ENCODE data around the gene VOPP1.

VOPP1 gene

GRCh38 chr7:55532150-55532917 is 40.0 kb downstream of the VOPP1 start:
- no peak for DNase-seq (ENCODE audit: low read depth, low spot score)

- no peak for DNase-seq (ENCODE audit: low read depth, low spot score)
Observed at GRCh38 chr7:55531536-55531935, 40.8 kb downstream of the VOPP1 start.

- no peak for DNase-seq (ENCODE audit: low read depth, low spot score)
Observed at GRCh38 chr7:55527307-55527706, 45.0 kb downstream of the VOPP1 start.

GRCh38 chr7:55526770-55527169 is 45.5 kb downstream of the VOPP1 start:
- DNase-seq (ENCODE audit: low read depth, low spot score), result no peak

GRCh38 chr7:55526329-55526728 is 46.0 kb downstream of the VOPP1 start:
- DNase-seq (ENCODE audit: low read depth, low spot score), result no peak

GRCh38 chr7:55524558-55525310 is 47.6 kb downstream of the VOPP1 start:
- DNase-seq (ENCODE audit: low read depth, low spot score), result no peak

GRCh38 chr7:55523366-55523765 is 48.9 kb downstream of the VOPP1 start:
- no peak for DNase-seq (ENCODE audit: low read depth, low spot score)

GRCh38 chr7:55521917-55522902 is 50.1 kb downstream of the VOPP1 start:
- DNase-seq (ENCODE audit: low read depth, low spot score), result no peak

- no peak for DNase-seq (ENCODE audit: low read depth, low spot score)
Observed at GRCh38 chr7:55521512-55521911, 50.8 kb downstream of the VOPP1 start.

- no peak for DNase-seq (ENCODE audit: low read depth, low spot score)
Observed at GRCh38 chr7:55520426-55521140, 51.7 kb downstream of the VOPP1 start.

GRCh38 chr7:55518836-55519235 is 53.5 kb downstream of the VOPP1 start:
- no peak for DNase-seq (ENCODE audit: low read depth, low spot score)

GRCh38 chr7:55517936-55518689 is 54.2 kb downstream of the VOPP1 start:
- DNase-seq (ENCODE audit: low read depth, low spot score), result no peak

- no peak for DNase-seq (ENCODE audit: low read depth, low spot score)
Observed at GRCh38 chr7:55517191-55517633, 55.1 kb downstream of the VOPP1 start.

GRCh38 chr7:55516409-55516808 is 55.9 kb downstream of the VOPP1 start:
- DNase-seq (ENCODE audit: low read depth, low spot score), result no peak

GRCh38 chr7:55515569-55516279 is 56.6 kb downstream of the VOPP1 start:
- DNase-seq (ENCODE audit: low read depth, low spot score), result no peak

GRCh38 chr7:55514546-55515265 is 57.6 kb downstream of the VOPP1 start:
- no peak for DNase-seq (ENCODE audit: low read depth, low spot score)

GRCh38 chr7:55513868-55514267 is 58.4 kb downstream of the VOPP1 start:
- no peak for DNase-seq (ENCODE audit: low read depth, low spot score)

- DNase-seq (ENCODE audit: low read depth, low spot score), result no peak
Observed at GRCh38 chr7:55512635-55513191, 59.6 kb downstream of the VOPP1 start.

GRCh38 chr7:55510621-55511020 is 61.7 kb downstream of the VOPP1 start:
- no peak for DNase-seq (ENCODE audit: low read depth, low spot score)
